Hepatocyte (in vitro differentiated cells): ENCODE measurements around the gene MDC1. TPM values are rescaled to one million over a fixed set of nuclear protein-coding genes. Genes with fewer than 3 reads are reported as not detected.

Source experiments
- DNase-seq: peaks from one replicate; pipeline ENCODE4 v3.0.0-alpha.2; 2016; ENCODE audit warnings: low spot score
- H2AFZ ChIP-seq: fragments of 200-600 bp; sonication (generic); 2 replicates; pipeline ENCODE4 v1.6.0; 2016; ENCODE audit warnings: antibody characterized with exemption, mild to moderate bottlenecking
- H3K27ac ChIP-seq: fragments of 200-600 bp; sonication (generic); 2 replicates; pipeline ENCODE4 v1.5.1; 2016; ENCODE audit warnings: mild to moderate bottlenecking
- H3K27me3 ChIP-seq: fragments of 200-600 bp; sonication (generic); 2 replicates; pipeline ENCODE4 v1.6.1; 2016
- H3K36me3 ChIP-seq: fragments of 200-600 bp; sonication (generic); replicated peaks from 2 replicates; pipeline ENCODE4 v1.5.1; 2016; ENCODE audit warnings: low read depth; ENCODE audit not compliant: insufficient read depth
- H3K4me1 ChIP-seq: fragments of 200-600 bp; sonication (generic); 2 replicates; pipeline ENCODE4 v1.5.1; 2016; ENCODE audit warnings: mild to moderate bottlenecking, moderate library complexity; ENCODE audit not compliant: insufficient read depth
- H3K4me2 ChIP-seq: fragments of 200-600 bp; sonication (generic); 2 replicates; pipeline ENCODE4 v1.6.0; 2016
- H3K4me3 ChIP-seq: fragments of 200-600 bp; sonication (generic); 2 replicates; pipeline ENCODE4 v1.5.1; 2016; ENCODE audit warnings: mild to moderate bottlenecking
- H3K79me2 ChIP-seq: fragments of 200-600 bp; sonication (generic); 2 replicates; pipeline ENCODE4 v1.6.0; 2017; ENCODE audit warnings: mild to moderate bottlenecking
- H3K9me2 ChIP-seq: fragments of 200-600 bp; sonication (generic); replicated peaks from 2 replicates; pipeline ENCODE4 v1.6.0; 2017; ENCODE audit warnings: mild to moderate bottlenecking; ENCODE audit not compliant: insufficient read depth
- H3K9me3 ChIP-seq: fragments of 200-600 bp; sonication (generic); 2 replicates; pipeline ENCODE4 v1.5.1; 2016; ENCODE audit warnings: low read depth, mild to moderate bottlenecking
- H4K20me1 ChIP-seq: fragments of 200-600 bp; sonication (generic); 2 replicates; pipeline ENCODE4 v1.6.0; 2016; ENCODE audit warnings: mild to moderate bottlenecking; ENCODE audit not compliant: insufficient read depth, poor library complexity, severe bottlenecking
- CTCF ChIP-seq: fragments of 200-600 bp; sonication (generic); IDR thresholded peaks from 2 replicates; pipeline ENCODE4 v1.5.1; 2016; ENCODE audit warnings: antibody characterized with exemption, mild to moderate bottlenecking; ENCODE audit not compliant: poor library complexity
- EZH2 ChIP-seq: fragments of 200-600 bp; sonication (generic); IDR thresholded peaks from 2 replicates; pipeline ENCODE4 v1.6.1; 2016; ENCODE audit warnings: antibody characterized with exemption, mild to moderate bottlenecking, borderline replicate concordance
- EZH2phosphoT487 ChIP-seq: fragments of 200-600 bp; sonication (generic); IDR thresholded peaks from one replicate; pipeline ENCODE4 v1.6.1; 2018; ENCODE audit warnings: antibody characterized with exemption, mild to moderate bottlenecking, low read depth, moderate library complexity; ENCODE audit not compliant: unreplicated experiment, severe bottlenecking
- WGBS: methylation state at CpG from one replicate; pipeline ENCODE4 v1.1.6; 2016; ENCODE audit warnings: low lambda C conversion rate; ENCODE audit errors: missing lambda C conversion rate; 5-methylcytosine and 5-hydroxymethylcytosine counted together
- polyA plus RNA-seq: library from polyadenylated mRNA; unstranded; fragments of >200 nt; fragmentation: Nextera tagmentation; extraction: Ambion mirVana; gene quantifications from 2 replicates; pipeline ENCODE4 v1.2.1, GENCODE V29; 2016
- total RNA-seq: library from RNA; depleted of rRNA; stranded (reverse); fragments of >200 nt; gene quantifications from 2 replicates; pipeline ENCODE4 v1.2.3, GENCODE V29; 2014

The MDC1 gene
- total and polyA plus RNA-seq, 2 experiments from 2014 or later, result 8.7 to 9.9 TPM

- Histone ChIP-seq H3K4me3 (peak within 1 kb of the TSS; percentile 53), H3K4me1 (peaks cover 16% of the 10 kb centered on the region)
- 1% methylated on average over 25 of the region's 40 CpGs for WGBS
These were observed 26.5 kb downstream of the MDC1 start, which contains the start of gene NRM for GRCh38 chr6:30690403-30691207. TSS of gene NRM (minus strand) at chr6:30690984. CDS start at chr6:30690974, 10 bp downstream.

GRCh38 chr6:30689985-30690384, 27.1 kb downstream of the MDC1 start:
- Histone ChIP-seq H3K27me3 (no peaks in the 10 kb centered on the region), H3K36me3 (no peaks in the 10 kb centered on the region), H3K9me2 (no peaks in the 10 kb centered on the region), H3K79me2 (peaks cover 32% of the 10 kb centered on the region), H3K4me1 (peaks cover 21% of the 10 kb centered on the region), H4K20me1 (peaks cover 4% of the 10 kb centered on the region), H3K4me2 (peak overlapping the region; percentile 77), H3K4me3 (peak overlapping the region; percentile 53), H3K27ac (peak overlapping the region; percentile 79), H3K9me3 (no peaks in the 10 kb centered on the region), H2AFZ (no peak overlapping the region)
- WGBS, result 59% methylated on average over 4 of the region's 4 CpGs
- DNase-seq, result no peak
- TF ChIP-seq EZH2phosphoT487 (no peak), EZH2 (no peak), CTCF (no peak)

More at GRCh38 chr6:30690403-30691207, 26.5 kb downstream of the MDC1 start, which contains the start of gene NRM:
- Histone ChIP-seq H3K79me2 (peaks cover 26% of the 10 kb centered on the region), H3K9me2 (no peaks in the 10 kb centered on the region), H3K4me2 (peak within 1 kb of the TSS; percentile 77), H4K20me1 (peaks cover 3% of the 10 kb centered on the region), H3K36me3 (no peaks in the 10 kb centered on the region), H3K9me3 (no peaks in the 10 kb centered on the region), H3K27me3 (no peaks in the 10 kb centered on the region), H2AFZ (peak within 1 kb of the TSS; percentile 84), H3K27ac (peak within 1 kb of the TSS; percentile 79)
- no peak for TF ChIP-seq EZH2phosphoT487
- TF ChIP-seq EZH2, result no peak
- no peak for TF ChIP-seq CTCF
- DNase-seq, result peak; percentile 96

GRCh38 chr6:30689022-30689865, 27.8 kb downstream of the MDC1 start:
- TF ChIP-seq EZH2, result no peak
- no peak for TF ChIP-seq EZH2phosphoT487
- TF ChIP-seq CTCF, result no peak
- Histone ChIP-seq H3K9me3 (no peaks in the 10 kb centered on the region), H3K9me2 (no peaks in the 10 kb centered on the region), H3K27ac (no peak overlapping the region), H3K36me3 (no peaks in the 10 kb centered on the region), H3K4me2 (peak overlapping the region; percentile 93), H3K4me1 (peaks cover 24% of the 10 kb centered on the region), H2AFZ (no peak overlapping the region), H3K79me2 (peaks cover 39% of the 10 kb centered on the region), H3K27me3 (no peaks in the 10 kb centered on the region), H3K4me3 (no peak overlapping the region), H4K20me1 (peaks cover 4% of the 10 kb centered on the region)
- WGBS, result 92% methylated on average over 11 of the region's 11 CpGs
- DNase-seq, result no peak
